AG09309 (cell line): ENCODE results near the gene MAPK6.
A peak's percentile ranks its signal among the peaks of the same experiment; 100 is the strongest.

Experiments
- DNase-seq: peaks from one replicate; pipeline ENCODE4 v3.0.0-alpha.2; 2010; ENCODE audit warnings: low read depth
- H3K4me3 ChIP-seq: 2 replicates; pipeline ENCODE4 v1.5.1; 2011; ENCODE audit warnings: mild to moderate bottlenecking, low read depth, low read length, moderate library complexity; ENCODE audit not compliant: control insufficient read depth
- CTCF ChIP-seq: IDR thresholded peaks from 2 replicates; pipeline ENCODE4 v1.5.1; 2011; ENCODE audit warnings: mild to moderate bottlenecking, low read depth, low read length, inconsistent platforms; ENCODE audit not compliant: insufficient read depth, control insufficient read depth; ENCODE audit errors: missing control alignments

MAPK6 gene

GRCh38 chr15:52018244-52018643 is 775 bp upstream of the MAPK6 start:
- no peak for TF ChIP-seq CTCF
- no peak for DNase-seq
- H3K4me3 ChIP-seq = no peak overlapping the region

GRCh38 chr15:52019394-52020220 is 588 bp downstream of the MAPK6 start:
- H3K4me3 ChIP-seq = peak overlapping the region; percentile 67
- DNase-seq = peak; percentile 66
- TF ChIP-seq CTCF = no peak

GRCh38 chr15:52020221-52021085 is 1.4 kb downstream of the MAPK6 start:
- TF ChIP-seq CTCF = no peak
- no peak for DNase-seq
- peak overlapping the region; percentile 67 for H3K4me3 ChIP-seq

GRCh38 chr15:52021128-52021671 is 2.2 kb downstream of the MAPK6 start:
- no peak for TF ChIP-seq CTCF
- DNase-seq = peak; percentile 87
- peak overlapping the region; percentile 67 for H3K4me3 ChIP-seq

GRCh38 chr15:52021892-52022540 is 3.0 kb downstream of the MAPK6 start:
- DNase-seq = no peak
- no peak for TF ChIP-seq CTCF
- peak overlapping the region; percentile 49 for H3K4me3 ChIP-seq
